ENCODE data around the gene COL4A1. TPM values are rescaled to one million over a fixed set of nuclear protein-coding genes. Genes with fewer than 3 reads are reported as not detected.

The COL4A1 gene
- polyA plus RNA-seq (2013, experiment 1 of 4): 102 TPM
- polyA plus RNA-seq (2013, experiment 2 of 4): 103 TPM
- 89.1 TPM for polyA plus RNA-seq (2013, experiment 3 of 4)
- polyA plus RNA-seq (2013, experiment 4 of 4): 97.5 TPM

DNA sequence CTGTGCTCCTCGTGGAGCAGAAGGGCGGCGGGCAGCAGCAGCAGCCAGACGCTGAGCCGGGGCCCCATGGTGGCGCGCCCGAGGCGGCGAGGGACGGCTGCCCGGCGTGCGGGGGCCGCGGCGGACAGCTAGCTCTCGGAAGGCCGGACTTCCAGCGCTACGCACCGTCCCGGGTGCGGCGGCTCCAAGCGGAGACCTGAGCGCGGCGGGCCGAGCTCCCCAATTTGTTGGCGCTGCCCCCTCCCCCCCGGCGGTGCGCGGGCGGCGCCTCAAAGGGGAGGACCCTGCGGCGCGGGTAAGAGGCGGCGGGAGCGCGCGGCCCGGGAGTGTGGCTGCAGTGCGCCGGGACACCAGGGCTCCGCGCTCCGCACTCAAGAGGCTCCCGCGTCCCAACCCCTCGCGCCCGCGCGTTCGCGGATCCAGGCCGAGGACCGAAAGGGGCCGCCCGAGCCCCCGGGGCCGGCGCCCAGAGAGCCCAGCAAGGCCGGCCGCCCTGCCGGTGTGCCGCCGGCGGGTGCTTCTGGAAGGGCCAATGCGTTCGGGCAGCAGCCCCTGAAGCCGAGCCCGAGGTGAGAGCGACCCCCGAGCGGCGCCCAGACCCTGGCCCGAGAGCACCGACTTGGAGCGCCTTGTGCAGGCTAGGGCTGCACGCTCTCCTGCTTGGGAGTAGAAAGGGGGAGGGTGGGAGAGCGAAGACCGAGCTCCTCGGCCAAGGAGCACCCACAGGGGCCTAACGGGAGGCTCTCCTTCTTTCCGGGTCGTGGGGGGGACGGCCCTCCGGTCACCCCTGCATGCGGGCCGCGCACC, at the start of gene COL4A1, which contains the start of gene COL4A2:
TSS of gene COL4A1 (minus strand) at position 198 of the 807 bp plus-strand sequence. CDS start at position 68, 130 bp downstream.
TSS of gene COL4A2 (plus strand) at position 325 of the 807 bp plus-strand sequence. CDS start 620 bp downstream, outside the sequence.
- peak within 1 kb of the TSS; percentile 68 for H3K27ac ChIP-seq (ENCODE audit: insufficient read depth, low read depth, low read length, poor library complexity, severe bottlenecking)
- H3K4me1 ChIP-seq (ENCODE audit: control insufficient read depth, insufficient read depth, low read length): peaks cover 22% of the 10 kb centered on the region
- H3K27me3 ChIP-seq (ENCODE audit: control insufficient read depth, insufficient read depth, low read length, poor library complexity, severe bottlenecking): peaks cover 8% of the 10 kb centered on the region
- peaks cover 5% of the 10 kb centered on the region for H3K36me3 ChIP-seq (ENCODE audit: control insufficient read depth, insufficient read depth, low read length)
- no peaks in the 10 kb centered on the region for H3K9me3 ChIP-seq (ENCODE audit: control insufficient read depth, low read length)
- 0 to 1% methylated on average over 96 of the region's 96 CpGs for WGBS, 2 experiments
- H3K4me3 ChIP-seq (ENCODE audit: insufficient read depth, low read depth, low read length): peak within 1 kb of the TSS; percentile 78

DNA sequence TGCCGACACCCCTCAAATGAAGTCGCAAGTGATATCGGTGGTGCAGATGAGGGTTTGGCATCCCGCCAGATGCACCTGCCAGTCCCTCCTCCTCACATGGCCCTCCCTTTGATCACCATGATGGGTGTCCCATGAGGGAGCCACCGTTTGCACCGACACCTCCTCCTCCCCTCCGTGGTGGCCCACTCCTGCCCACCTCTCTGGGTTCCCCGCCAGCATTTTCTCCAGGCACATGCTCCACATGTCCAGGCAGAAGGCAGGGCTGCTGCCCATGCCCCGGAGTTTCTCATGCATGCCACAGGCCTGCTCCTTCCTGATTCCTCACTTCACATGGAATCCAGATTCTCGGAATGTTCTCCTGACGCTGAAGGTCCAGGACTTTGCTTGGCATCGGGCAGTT, 49.4 kb upstream of the COL4A1 start:
- Histone ChIP-seq H3K27ac (ENCODE audit: insufficient read depth, low read depth, low read length, poor library complexity, severe bottlenecking) (no peak overlapping the region), H3K36me3 (ENCODE audit: control insufficient read depth, insufficient read depth, low read length) (peaks cover 9% of the 10 kb centered on the region), H3K4me3 (ENCODE audit: insufficient read depth, low read depth, low read length) (no peak overlapping the region), H3K27me3 (ENCODE audit: control insufficient read depth, insufficient read depth, low read length, poor library complexity, severe bottlenecking) (no peaks in the 10 kb centered on the region), H3K9me3 (ENCODE audit: control insufficient read depth, low read length) (no peaks in the 10 kb centered on the region), H3K4me1 (ENCODE audit: control insufficient read depth, insufficient read depth, low read length) (peaks cover 4% of the 10 kb centered on the region)
- 87 to 89% methylated on average over 12 of the region's 12 CpGs for WGBS, 2 experiments

DNA sequence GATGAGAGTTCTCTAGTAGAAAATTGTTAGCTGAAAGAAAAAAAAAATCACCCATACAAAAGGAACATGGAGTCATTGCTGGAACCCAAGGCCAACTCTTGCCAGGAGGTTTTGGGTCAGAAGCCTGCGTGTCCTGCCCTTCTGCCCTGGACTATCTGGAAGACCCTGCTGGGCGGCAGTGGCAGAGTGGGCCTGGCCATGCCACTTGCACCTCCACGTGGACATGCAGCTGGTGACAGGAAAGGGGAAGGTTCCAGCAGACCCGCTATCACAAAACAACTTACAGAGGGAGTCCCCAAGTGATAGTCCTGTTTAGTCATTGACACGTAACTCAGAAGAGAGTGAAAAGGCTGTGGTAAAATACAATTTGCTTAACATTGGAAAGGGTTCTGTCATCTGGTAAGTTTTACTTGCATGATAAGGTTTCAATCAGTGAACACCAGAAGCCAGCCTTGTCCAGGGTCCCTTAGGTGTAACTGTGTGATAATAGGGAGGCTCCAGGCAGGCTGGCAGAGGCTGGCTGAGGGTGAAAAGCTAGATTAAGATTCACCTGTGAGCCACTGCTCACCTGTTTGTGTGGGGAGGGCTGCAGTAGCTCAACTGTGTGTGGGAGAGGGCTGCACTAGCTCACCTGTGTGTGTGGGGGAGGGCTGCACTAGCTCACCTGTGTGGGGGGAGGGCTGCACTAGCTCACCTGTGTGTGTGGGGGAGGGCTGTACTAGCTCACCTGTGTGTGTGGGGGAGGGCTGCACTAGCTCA, 47.9 kb upstream of the COL4A1 start:
- WGBS, 2 experiments: 89% methylated on average over 5 of the region's 5 CpGs
- Histone ChIP-seq H3K27me3 (ENCODE audit: control insufficient read depth, insufficient read depth, low read length, poor library complexity, severe bottlenecking) (no peaks in the 10 kb centered on the region), H3K4me3 (ENCODE audit: insufficient read depth, low read depth, low read length) (no peak overlapping the region), H3K27ac (ENCODE audit: insufficient read depth, low read depth, low read length, poor library complexity, severe bottlenecking) (no peak overlapping the region), H3K36me3 (ENCODE audit: control insufficient read depth, insufficient read depth, low read length) (peaks cover 9% of the 10 kb centered on the region), H3K9me3 (ENCODE audit: control insufficient read depth, low read length) (no peaks in the 10 kb centered on the region), H3K4me1 (ENCODE audit: control insufficient read depth, insufficient read depth, low read length) (peaks cover 2% of the 10 kb centered on the region)

DNA sequence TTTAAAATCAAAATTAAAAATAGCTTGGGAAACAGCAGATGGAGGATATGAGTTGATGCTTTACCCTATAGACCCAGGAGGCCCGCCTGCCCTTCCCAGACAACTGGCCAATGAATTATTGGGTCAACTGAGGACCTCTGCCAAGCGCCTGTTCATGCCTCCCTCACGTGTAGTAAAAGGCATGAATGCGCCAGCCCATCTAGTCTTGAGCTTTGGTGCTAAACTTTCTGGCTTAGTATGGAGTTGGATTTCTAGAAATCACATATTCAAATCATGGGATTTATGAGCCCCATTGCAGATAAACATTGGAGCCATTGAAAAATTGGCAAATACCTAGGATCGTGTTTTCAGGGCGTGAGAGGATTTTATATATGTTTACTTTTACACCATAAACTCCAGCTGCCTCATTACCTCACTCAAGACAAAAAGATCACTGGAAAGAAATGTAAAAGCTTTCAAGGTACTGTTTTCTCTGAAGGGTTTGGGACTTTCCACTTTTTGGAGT, 47.2 kb upstream of the COL4A1 start:
- Histone ChIP-seq H3K9me3 (ENCODE audit: control insufficient read depth, low read length) (no peaks in the 10 kb centered on the region), H3K4me3 (ENCODE audit: insufficient read depth, low read depth, low read length) (no peak overlapping the region), H3K27ac (ENCODE audit: insufficient read depth, low read depth, low read length, poor library complexity, severe bottlenecking) (no peak overlapping the region), H3K4me1 (ENCODE audit: control insufficient read depth, insufficient read depth, low read length) (no peaks in the 10 kb centered on the region), H3K27me3 (ENCODE audit: control insufficient read depth, insufficient read depth, low read length, poor library complexity, severe bottlenecking) (no peaks in the 10 kb centered on the region), H3K36me3 (ENCODE audit: control insufficient read depth, insufficient read depth, low read length) (peaks cover 9% of the 10 kb centered on the region)
- 93 to 96% methylated on average over 4 of the region's 6 CpGs for WGBS, 2 experiments

DNA sequence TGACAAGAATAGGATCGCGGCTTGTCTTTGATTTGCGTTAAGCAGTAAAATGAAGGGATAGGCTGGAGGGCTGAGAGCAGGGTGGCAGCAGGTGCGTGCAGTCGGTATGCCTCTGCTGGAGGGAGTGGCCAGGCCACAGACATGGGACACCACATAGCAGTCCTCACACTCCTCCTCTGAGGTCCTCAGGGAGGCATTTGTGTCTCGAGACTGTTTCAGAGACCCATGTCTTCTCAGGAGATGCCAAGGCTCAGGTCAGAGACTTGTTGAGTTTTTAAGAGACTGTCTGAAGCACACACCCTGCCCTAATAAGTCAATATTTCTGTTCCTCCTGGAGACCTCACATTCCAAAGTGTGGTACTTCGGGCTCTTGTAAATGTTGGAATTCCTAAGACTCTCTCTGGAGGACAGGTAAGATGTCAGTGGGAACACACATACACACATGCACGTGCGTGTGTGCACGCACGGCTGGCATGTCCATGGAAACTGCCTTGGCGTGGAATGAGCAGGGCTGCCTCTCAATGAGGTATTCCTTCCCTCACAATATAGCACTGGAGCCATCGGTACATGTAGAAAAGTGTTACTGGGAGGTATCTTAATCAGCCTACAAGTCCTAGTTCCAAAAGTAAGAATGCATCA, 46.5 kb upstream of the COL4A1 start:
- 94 to 95% methylated on average over 12 to 13 of the region's 13 CpGs for WGBS, 2 experiments
- Histone ChIP-seq H3K4me1 (ENCODE audit: control insufficient read depth, insufficient read depth, low read length) (no peaks in the 10 kb centered on the region), H3K27me3 (ENCODE audit: control insufficient read depth, insufficient read depth, low read length, poor library complexity, severe bottlenecking) (no peaks in the 10 kb centered on the region), H3K36me3 (ENCODE audit: control insufficient read depth, insufficient read depth, low read length) (peaks cover 6% of the 10 kb centered on the region), H3K4me3 (ENCODE audit: insufficient read depth, low read depth, low read length) (no peak overlapping the region), H3K27ac (ENCODE audit: insufficient read depth, low read depth, low read length, poor library complexity, severe bottlenecking) (no peak overlapping the region), H3K9me3 (ENCODE audit: control insufficient read depth, low read length) (no peaks in the 10 kb centered on the region)

DNA sequence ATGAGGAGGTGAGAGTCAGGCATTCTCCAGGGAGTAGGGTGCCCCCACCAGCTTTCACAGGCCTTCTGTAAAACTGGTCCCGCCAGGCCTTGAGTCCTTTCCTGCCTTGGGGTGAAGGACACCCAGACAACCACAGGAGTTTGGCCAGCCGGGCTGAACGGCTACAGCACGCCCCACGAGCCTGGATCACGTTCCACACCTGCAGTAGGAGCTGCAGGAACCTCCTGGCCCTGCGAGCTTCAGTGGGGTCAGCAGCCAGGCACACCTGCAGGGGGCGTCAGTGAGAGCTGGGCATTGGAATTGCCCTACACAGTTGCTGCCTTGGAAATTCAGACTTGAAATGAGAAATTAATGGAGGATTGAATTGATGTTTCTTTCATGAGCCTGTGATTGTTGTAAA, 45.8 kb upstream of the COL4A1 start:
- H3K27ac ChIP-seq (ENCODE audit: insufficient read depth, low read depth, low read length, poor library complexity, severe bottlenecking): no peak overlapping the region
- H3K4me3 ChIP-seq (ENCODE audit: insufficient read depth, low read depth, low read length): no peak overlapping the region
- H3K9me3 ChIP-seq (ENCODE audit: control insufficient read depth, low read length): no peaks in the 10 kb centered on the region
- no peaks in the 10 kb centered on the region for H3K27me3 ChIP-seq (ENCODE audit: control insufficient read depth, insufficient read depth, low read length, poor library complexity, severe bottlenecking)
- peaks cover 3% of the 10 kb centered on the region for H3K36me3 ChIP-seq (ENCODE audit: control insufficient read depth, insufficient read depth, low read length)
- 90 to 91% methylated on average over 8 of the region's 8 CpGs for WGBS, 2 experiments
- H3K4me1 ChIP-seq (ENCODE audit: control insufficient read depth, insufficient read depth, low read length): no peaks in the 10 kb centered on the region

DNA sequence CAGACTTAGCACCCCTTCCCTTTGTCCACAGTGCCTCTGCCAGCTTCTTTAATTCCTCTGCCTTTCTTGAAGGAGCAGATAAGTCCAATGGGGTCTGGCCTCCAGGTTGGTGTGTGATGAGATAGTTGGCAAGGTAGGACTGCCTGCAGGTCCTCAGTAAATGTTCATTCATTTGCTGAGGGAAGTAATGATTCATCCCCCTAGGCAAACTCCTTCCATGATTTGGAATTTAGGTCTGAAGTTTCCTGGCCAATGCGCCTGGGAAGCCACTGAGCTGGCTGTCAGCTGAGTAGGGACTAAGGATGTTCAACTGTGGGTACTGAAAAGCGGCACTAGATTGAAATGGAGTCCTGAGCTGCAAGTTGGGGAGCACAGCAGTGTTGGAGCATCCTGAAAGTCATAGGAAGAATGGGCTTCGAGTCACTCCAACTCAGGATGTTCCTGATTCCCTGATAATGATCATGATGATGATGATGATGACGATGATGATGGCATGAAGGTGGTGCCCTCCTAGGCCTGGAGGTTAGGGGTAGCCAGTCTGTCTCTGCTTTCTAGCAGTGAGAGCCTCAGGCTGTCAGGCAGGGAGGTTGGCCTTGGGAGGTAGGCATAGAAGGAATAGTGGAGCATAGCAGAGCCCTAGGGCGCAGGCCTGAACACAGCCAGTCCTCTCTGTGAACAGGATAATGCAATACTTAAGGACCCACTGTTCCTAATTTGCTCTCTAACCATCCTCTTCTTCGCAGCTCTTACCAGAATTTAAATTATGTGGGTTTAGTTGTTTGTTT, 44.9 kb upstream of the COL4A1 start:
- WGBS, 2 experiments: 94 to 98% methylated on average over 5 to 6 of the region's 6 CpGs
- no peaks in the 10 kb centered on the region for H3K36me3 ChIP-seq (ENCODE audit: control insufficient read depth, insufficient read depth, low read length)
- H3K4me3 ChIP-seq (ENCODE audit: insufficient read depth, low read depth, low read length): no peak overlapping the region
- H3K4me1 ChIP-seq (ENCODE audit: control insufficient read depth, insufficient read depth, low read length): no peaks in the 10 kb centered on the region
- H3K27me3 ChIP-seq (ENCODE audit: control insufficient read depth, insufficient read depth, low read length, poor library complexity, severe bottlenecking): no peaks in the 10 kb centered on the region
- H3K9me3 ChIP-seq (ENCODE audit: control insufficient read depth, low read length): no peaks in the 10 kb centered on the region
- H3K27ac ChIP-seq (ENCODE audit: insufficient read depth, low read depth, low read length, poor library complexity, severe bottlenecking): no peak overlapping the region

DNA sequence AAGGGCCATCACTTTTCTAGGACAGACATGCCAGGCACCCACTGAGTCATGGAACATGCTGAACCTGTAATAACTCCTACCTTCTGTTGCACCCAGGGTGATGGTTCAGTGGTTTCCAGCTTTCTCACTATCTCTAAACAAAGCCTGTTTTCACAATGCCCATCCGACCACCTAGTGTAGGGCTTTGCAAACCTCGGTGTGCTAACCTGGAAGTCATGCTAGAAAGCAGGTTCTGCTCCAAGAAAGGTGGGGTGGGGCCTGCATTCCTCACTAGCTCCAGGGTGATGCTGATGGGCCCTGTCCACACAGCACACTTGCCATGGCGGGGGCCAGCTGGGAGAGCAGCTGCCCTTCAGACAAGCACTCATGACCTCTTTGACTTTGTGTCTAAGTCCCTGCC, 43.6 kb upstream of the COL4A1 start:
- Histone ChIP-seq H3K27me3 (ENCODE audit: control insufficient read depth, insufficient read depth, low read length, poor library complexity, severe bottlenecking) (no peaks in the 10 kb centered on the region), H3K36me3 (ENCODE audit: control insufficient read depth, insufficient read depth, low read length) (no peaks in the 10 kb centered on the region), H3K4me1 (ENCODE audit: control insufficient read depth, insufficient read depth, low read length) (no peaks in the 10 kb centered on the region), H3K9me3 (ENCODE audit: control insufficient read depth, low read length) (no peaks in the 10 kb centered on the region), H3K27ac (ENCODE audit: insufficient read depth, low read depth, low read length, poor library complexity, severe bottlenecking) (no peak overlapping the region), H3K4me3 (ENCODE audit: insufficient read depth, low read depth, low read length) (no peak overlapping the region)
- WGBS, 2 experiments: 92 to 93% methylated on average over 3 of the region's 3 CpGs

DNA sequence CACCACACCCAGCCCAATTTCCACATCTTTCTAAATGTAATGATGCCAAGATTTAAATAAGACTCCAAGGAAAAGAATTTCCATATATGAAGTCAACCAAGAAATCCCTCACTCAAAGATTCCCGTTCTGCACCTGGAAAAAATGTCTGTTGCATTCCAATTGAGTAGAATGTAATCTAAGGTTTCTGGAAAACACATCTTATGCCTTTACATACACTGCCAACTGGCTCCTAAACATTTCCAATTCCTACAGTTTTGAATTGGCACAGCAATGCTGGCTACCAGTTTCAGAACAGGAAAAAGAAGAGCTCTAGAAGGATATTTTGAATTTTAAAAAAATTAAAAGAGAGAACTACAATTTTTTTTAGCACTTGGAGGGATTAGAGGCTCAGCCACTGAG, 43.1 kb upstream of the COL4A1 start:
- Histone ChIP-seq H3K9me3 (ENCODE audit: control insufficient read depth, low read length) (no peaks in the 10 kb centered on the region), H3K4me3 (ENCODE audit: insufficient read depth, low read depth, low read length) (no peak overlapping the region), H3K27ac (ENCODE audit: insufficient read depth, low read depth, low read length, poor library complexity, severe bottlenecking) (no peak overlapping the region), H3K36me3 (ENCODE audit: control insufficient read depth, insufficient read depth, low read length) (no peaks in the 10 kb centered on the region), H3K27me3 (ENCODE audit: control insufficient read depth, insufficient read depth, low read length, poor library complexity, severe bottlenecking) (no peaks in the 10 kb centered on the region), H3K4me1 (ENCODE audit: control insufficient read depth, insufficient read depth, low read length) (no peaks in the 10 kb centered on the region)
- 80 to 100% methylated on average over 1 of the region's 1 CpG for WGBS, 2 experiments

Data from ectodermal cell (in vitro differentiated cells).